ENCODE measurements around the gene DAB2IP. TPM values are rescaled to one million over a fixed set of nuclear protein-coding genes. Genes with fewer than 3 reads are reported as not detected.
A peak's percentile ranks its signal among the peaks of the same experiment; 100 is the strongest.

The DAB2IP gene
- total and polyA plus RNA-seq, 2 experiments from 2014 or later, result 8.9 to 42.8 TPM

DNA sequence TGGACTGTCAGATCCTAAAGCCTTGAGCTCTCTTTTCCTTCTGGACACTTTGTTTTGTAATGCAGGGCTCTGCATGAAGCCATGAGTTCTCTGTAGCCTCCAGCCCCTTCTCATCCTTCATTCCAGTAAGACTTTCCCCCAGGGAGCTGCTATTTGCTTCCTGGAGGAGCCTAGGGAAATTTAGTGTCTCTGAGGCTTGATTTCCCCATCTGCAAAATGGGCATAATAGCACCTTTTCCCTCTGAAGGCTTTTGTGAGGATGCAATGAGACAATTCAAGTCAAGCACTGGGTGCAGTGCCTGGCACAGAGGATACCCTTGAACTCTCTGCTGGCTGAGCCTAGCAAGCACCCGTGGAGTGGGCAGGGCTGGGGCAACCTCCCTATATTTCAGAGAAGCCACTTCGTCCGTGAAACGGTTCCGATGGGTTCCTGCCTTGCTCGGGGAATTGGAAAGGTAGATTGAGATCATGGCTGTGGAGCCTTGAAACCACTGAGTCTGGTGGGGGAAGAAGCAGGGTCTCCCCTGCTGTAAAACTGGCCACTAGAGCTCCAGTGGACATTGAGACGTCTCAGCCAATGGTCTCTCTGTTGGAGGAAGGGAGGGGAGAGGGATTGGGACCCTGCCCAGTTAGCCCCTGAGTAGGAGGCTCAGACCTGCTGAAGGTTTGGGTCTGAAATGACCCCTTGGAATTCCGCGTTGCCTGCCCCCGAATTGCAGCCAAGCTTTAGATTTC lies 14.3 kb upstream of the DAB2IP start:
- Histone ChIP-seq H3K27me3 (ENCODE audit: insufficient read depth) (no peaks in the 10 kb centered on the region), H3K4me1 (ENCODE audit: insufficient read depth) (peaks cover 10% of the 10 kb centered on the region; the same call in 1 of the 2 replicates)

More for the DNA sequence above, 14.3 kb upstream of the DAB2IP start:
- DNase-seq (ENCODE audit: low spot score) (no peak), ATAC-seq (no peak)
- H3K27ac ChIP-seq (ENCODE audit: low read depth), result no peak overlapping the region
- H3K36me3 ChIP-seq (ENCODE audit: insufficient read depth), result no peaks in the 10 kb centered on the region; the same call in 1 of the 2 replicates
- H3K4me3 ChIP-seq, result no peak overlapping the region
- no peaks in the 10 kb centered on the region for H3K36me3 Mint-ChIP-seq (ENCODE audit: low read depth)
- peaks cover 7% of the 10 kb centered on the region for H4K20me1 ChIP-seq (replicated peaks; ENCODE audit: insufficient read depth)
- H3K4me3 Mint-ChIP-seq, result no peak overlapping the region
- H3K9me3 Mint-ChIP-seq, result peaks cover 2% of the 10 kb centered on the region; the same call in 1 of the 3 replicates
- no peak for TF ChIP-seq EZH2 (IDR thresholded peaks at IDR 0.05; ENCODE audit: low read depth, unreplicated experiment)
- TF ChIP-seq REST (IDR thresholded peaks at IDR 0.05; ENCODE audit: unreplicated experiment), result no peak
- no peak for TF ChIP-seq ETS1 (IDR thresholded peaks at IDR 0.05)
- TF ChIP-seq CREB1 (CRISPR knock-in tag; IDR thresholded peaks at IDR 0.05; ENCODE audit: low read depth), result no peak
- TF ChIP-seq ZNF331 (CRISPR knock-in tag; IDR thresholded peaks at IDR 0.05; ENCODE audit: low read depth), result no peak
- TF ChIP-seq JUNB (IDR thresholded peaks at IDR 0.05; ENCODE audit: unreplicated experiment), result no peak
- no peak for TF ChIP-seq STAT1 (IDR thresholded peaks at IDR 0.05; ENCODE audit: unreplicated experiment)
- no peak for TF ChIP-seq NANOG (IDR thresholded peaks at IDR 0.05; ENCODE audit: borderline replicate concordance)
- no peak for TF ChIP-seq CTCF (conservative IDR thresholded peaks at IDR 0.05; ENCODE audit: low read depth in 2 of 2)
- TF ChIP-seq, protein P1, sequence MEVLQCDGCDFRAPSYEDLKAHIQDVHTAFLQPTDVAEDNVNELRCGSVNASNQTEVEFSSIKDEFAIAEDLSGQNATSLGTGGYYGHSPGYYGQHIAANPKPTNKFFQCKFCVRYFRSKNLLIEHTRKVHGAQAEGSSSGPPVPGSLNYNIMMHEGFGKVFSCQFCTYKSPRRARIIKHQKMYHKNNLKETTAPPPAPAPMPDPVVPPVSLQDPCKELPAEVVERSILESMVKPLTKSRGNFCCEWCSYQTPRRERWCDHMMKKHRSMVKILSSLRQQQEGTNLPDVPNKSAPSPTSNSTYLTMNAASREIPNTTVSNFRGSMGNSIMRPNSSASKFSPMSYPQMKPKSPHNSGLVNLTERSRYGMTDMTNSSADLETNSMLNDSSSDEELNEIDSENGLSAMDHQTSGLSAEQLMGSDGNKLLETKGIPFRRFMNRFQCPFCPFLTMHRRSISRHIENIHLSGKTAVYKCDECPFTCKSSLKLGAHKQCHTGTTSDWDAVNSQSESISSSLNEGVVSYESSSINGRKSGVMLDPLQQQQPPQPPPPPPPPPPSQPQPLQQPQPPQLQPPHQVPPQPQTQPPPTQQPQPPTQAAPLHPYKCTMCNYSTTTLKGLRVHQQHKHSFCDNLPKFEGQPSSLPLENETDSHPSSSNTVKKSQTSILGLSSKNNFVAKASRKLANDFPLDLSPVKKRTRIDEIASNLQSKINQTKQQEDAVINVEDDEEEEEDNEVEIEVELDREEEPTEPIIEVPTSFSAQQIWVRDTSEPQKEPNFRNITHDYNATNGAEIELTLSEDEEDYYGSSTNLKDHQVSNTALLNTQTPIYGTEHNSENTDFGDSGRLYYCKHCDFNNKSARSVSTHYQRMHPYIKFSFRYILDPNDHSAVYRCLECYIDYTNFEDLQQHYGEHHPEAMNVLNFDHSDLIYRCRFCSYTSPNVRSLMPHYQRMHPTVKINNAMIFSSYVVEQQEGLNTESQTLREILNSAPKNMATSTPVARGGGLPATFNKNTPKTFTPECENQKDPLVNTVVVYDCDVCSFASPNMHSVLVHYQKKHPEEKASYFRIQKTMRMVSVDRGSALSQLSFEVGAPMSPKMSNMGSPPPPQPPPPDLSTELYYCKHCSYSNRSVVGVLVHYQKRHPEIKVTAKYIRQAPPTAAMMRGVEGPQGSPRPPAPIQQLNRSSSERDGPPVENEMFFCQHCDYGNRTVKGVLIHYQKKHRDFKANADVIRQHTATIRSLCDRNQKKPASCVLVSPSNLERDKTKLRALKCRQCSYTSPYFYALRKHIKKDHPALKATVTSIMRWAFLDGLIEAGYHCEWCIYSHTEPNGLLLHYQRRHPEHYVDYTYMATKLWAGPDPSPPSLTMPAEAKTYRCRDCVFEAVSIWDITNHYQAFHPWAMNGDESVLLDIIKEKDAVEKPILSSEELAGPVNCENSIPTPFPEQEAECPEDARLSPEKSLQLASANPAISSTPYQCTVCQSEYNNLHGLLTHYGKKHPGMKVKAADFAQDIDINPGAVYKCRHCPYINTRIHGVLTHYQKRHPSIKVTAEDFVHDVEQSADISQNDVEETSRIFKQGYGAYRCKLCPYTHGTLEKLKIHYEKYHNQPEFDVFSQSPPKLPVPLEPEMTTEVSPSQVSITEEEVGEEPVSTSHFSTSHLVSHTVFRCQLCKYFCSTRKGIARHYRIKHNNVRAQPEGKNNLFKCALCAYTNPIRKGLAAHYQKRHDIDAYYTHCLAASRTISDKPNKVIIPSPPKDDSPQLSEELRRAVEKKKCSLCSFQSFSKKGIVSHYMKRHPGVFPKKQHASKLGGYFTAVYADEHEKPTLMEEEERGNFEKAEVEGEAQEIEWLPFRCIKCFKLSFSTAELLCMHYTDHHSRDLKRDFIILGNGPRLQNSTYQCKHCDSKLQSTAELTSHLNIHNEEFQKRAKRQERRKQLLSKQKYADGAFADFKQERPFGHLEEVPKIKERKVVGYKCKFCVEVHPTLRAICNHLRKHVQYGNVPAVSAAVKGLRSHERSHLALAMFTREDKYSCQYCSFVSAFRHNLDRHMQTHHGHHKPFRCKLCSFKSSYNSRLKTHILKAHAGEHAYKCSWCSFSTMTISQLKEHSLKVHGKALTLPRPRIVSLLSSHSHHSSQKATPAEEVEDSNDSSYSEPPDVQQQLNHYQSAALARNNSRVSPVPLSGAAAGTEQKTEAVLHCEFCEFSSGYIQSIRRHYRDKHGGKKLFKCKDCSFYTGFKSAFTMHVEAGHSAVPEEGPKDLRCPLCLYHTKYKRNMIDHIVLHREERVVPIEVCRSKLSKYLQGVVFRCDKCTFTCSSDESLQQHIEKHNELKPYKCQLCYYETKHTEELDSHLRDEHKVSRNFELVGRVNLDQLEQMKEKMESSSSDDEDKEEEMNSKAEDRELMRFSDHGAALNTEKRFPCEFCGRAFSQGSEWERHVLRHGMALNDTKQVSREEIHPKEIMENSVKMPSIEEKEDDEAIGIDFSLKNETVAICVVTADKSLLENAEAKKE (CRISPR knock-in tag; IDR thresholded peaks at IDR 0.05), result no peak
- no peak for TF ChIP-seq ZNF114 (CRISPR knock-in tag; IDR thresholded peaks at IDR 0.05)
- TF ChIP-seq EZH2phosphoT487 (IDR thresholded peaks at IDR 0.05; ENCODE audit: unreplicated experiment), result no peak
- no peak for TF ChIP-seq POLR2AphosphoS5 (IDR thresholded peaks at IDR 0.05; ENCODE audit: low read depth)
- H3K27ac Mint-ChIP-seq, result peak overlapping the region; percentile 16; the same call in 1 of the 2 replicates
- peaks cover 7% of the 10 kb centered on the region for H3K27me3 Mint-ChIP-seq (ENCODE audit: insufficient read depth, low read depth, poor library complexity)
- H3K4me1 Mint-ChIP-seq, result peaks cover 53% of the 10 kb centered on the region
- H3K9me2 ChIP-seq (ENCODE audit: insufficient read depth), result no peaks in the 10 kb centered on the region
- no peak overlapping the region for H3K4me2 ChIP-seq
- no peaks in the 10 kb centered on the region for H3F3A ChIP-seq (replicated peaks; ENCODE audit: low read depth)
- no peak overlapping the region for H2AFZ ChIP-seq
- no peaks in the 10 kb centered on the region for H3K79me2 ChIP-seq (replicated peaks; ENCODE audit: insufficient read depth)

All from GM23338 (cell line).